Epithelial cell of prostate (primary cell): ENCODE measurements around the gene ZNF263.

Experiments
- DNase-seq: peaks from one replicate; pipeline ENCODE4 v3.0.0-alpha.2; 2011; ENCODE audit warnings: low read depth, low spot score
- H3K27ac ChIP-seq: fragments of 450-650 bp; 2 replicates; pipeline ENCODE4 v1.5.1; 2017; ENCODE audit warnings: mild to moderate bottlenecking

ZNF263 gene

DNA sequence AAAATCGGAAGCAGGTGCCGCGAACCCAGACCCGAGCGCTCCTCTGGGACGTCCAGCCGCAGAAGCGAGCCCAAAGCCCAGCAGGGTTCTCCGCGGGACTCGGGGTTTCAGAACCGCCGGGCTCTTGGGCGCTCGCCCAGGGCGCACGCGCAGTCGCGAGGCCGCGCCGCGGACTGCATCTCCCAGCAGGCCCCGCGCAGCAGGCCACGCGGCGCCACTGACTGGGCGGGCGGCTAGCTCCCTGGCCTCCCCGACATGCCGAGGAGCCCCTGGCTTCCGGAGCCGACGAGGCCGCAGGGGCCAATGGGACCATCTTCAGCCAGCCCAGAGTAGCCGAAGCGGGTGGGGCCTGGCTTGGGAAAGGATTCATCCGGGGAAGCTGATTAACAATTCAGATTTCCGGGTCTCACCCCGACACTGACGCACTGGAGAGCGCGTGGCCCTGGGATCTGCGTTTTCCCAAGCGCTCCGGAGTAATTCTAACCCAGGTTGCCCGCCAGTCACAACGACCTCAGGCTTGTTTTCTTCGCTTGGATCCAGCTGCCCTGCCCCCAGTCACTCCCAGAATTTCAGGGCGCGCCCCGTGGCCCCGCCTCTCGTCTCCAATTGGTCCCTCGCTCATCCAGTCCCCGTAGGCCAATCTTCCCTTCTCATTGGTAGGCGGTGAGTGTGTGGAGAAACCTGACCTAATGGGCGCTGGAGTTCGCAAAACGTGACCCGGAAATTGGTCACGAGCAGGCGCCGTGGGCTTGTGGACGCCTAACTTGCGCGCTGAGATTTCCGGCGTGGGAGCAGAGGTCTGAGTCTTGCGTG, at the start of gene ZNF263:
Gene ZNF263 (plus strand): TSS at position 762 of the 813 bp plus-strand sequence. CDS start 328 bp downstream, outside the sequence.
- peak within 1 kb of the TSS; percentile 99 for H3K27ac ChIP-seq
- peak; percentile 92 for DNase-seq

- no peak for DNase-seq
- peak overlapping the region; percentile 86 for H3K27ac ChIP-seq
Observed at GRCh38 chr16:3234543-3234856, 48.8 kb upstream of the ZNF263 start.

DNA sequence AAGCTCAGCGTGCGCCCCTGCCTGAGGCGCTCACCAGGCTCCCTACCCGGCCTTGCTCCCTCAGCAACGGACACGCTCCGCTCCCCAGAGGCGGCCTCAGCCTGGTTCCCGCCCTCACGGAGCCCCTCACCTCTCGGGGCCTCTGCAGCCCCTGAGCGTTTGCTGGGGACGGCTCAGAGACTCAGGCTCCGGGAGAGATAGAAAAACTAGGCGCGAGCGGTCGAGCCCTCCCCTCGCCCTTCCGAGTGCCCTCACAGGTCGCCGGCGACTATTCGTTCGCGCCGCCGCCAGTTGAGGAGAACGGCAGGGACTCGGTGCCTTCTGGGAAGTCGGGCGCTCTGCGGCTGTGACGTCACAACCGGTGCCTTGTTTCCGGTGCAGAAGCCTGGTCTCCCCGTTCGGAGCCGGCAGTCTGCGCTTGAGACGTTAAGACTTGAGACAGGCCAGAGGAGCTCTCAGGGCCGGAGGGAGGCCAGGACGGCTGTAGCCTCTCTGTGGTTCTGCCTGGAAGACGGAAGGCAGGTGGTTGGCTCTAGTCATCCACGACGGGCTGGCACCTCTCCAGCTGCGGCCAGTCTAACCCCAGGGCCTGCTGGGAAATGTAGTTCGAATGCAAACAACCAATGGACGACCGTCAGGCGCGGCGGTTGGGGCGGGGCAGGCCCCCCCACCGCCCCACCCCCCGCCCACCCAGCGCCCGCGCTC, 48.3 kb upstream of the ZNF263 start, which contains the start of gene ZNF200:
Gene ZNF200 (minus strand): TSS at position 302 of the 705 bp plus-strand sequence. CDS start 1,403 bp downstream, outside the sequence.
- peak within 1 kb of the TSS; percentile 86 for H3K27ac ChIP-seq
- peak; percentile 71 for DNase-seq

DNA sequence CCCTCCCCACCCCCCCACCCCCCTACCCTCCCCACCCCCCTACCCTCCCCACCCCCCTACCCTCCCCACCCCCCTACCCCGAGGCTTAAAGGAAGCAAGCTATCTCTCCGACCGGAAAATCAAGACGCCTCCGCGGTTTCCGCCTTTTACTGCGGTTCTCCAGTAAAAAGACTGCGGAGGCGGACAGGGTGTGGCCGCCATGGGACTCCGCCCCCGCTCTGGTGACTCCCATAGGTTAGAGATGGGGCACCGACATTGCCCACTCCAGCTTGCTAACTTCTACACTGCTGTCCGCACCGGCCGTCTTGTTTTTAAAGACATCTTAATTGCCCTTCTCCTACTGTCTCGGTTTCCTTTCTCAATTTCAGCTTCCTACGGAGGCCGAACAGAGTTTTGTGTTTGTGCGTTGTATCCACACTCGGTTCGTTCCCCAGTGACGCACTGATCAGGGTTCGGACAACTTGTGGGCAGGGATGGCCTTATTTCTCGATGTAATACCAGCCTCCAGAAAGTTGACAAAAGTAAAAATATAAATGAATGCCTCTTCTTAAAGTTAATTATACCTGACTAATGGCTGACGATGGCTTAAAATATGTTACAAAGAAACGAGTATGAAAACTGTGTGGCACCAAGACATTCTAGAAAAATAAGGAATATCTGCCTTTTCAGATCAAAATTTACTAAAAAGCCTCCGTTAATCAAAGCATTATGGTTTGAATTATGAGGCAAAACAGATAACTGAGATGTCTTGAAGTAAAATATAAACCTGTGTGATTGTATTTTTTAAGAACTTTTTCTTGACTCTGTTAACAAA, 47.2 kb upstream of the ZNF263 start:
- no peak overlapping the region for H3K27ac ChIP-seq
- no peak for DNase-seq

DNA sequence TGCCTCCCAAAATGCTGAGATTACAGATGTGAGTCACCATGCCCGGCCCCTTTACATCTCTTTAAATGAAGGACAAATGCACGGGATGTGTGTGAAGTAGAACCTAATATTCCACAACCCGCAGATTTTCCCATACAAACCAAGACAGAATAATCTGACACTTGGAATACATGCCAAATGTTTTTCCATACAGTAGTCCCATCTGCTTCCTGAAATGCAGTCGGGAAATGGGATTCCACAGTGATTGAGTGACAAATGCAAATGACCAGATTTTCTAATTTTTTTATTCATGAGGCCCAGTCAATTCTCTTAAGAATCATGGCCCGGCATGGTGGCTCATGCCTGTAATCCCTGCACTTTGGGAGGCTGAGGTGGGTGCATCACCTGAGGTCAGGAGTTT, 41.5 kb upstream of the ZNF263 start:
- H3K27ac ChIP-seq = no peak overlapping the region
- DNase-seq = no peak

- no peak overlapping the region for H3K27ac ChIP-seq
- no peak for DNase-seq
Observed at GRCh38 chr16:3242709-3243108, 40.6 kb upstream of the ZNF263 start.

DNA sequence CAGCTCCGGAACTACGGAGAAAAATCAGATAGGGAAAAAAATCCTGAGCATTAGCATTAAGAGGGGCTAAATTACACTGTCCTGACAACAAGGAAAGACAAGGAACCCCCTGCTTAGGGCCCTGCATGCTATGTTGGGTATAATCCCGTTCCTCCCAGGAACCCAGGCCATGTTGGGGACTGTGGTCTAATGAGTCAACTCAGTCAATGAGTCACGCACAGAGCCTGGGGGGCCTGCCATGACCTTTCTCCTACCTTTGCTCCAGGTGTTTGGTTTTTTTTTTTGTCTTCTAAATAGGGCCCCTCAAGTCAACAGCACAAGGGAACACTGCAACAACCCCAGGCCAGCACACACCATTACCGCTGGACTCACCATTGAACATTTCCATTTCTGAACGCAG, 39.4 kb upstream of the ZNF263 start:
- no peak for DNase-seq
- no peak overlapping the region for H3K27ac ChIP-seq

DNA sequence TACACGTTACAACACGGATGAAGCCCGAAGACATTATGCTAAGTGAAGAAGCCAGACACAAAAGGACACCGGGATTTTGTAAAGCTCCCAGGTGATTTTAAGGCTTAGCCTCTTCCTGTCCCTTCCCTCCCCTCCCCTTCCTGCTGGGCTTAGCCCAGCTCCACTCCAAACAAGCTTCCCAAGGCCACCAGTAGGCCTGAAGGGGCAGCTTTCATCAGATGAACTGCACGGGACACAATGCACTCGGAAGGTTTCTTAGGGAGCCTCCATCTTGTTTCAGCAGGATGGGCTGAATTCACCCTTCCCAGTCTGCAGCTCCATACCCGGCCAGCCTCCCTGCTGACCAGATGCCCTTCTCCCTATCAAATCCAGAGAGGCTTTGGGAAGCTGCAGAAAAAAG, 37.3 kb upstream of the ZNF263 start:
- no peak overlapping the region for H3K27ac ChIP-seq
- DNase-seq = no peak

DNA sequence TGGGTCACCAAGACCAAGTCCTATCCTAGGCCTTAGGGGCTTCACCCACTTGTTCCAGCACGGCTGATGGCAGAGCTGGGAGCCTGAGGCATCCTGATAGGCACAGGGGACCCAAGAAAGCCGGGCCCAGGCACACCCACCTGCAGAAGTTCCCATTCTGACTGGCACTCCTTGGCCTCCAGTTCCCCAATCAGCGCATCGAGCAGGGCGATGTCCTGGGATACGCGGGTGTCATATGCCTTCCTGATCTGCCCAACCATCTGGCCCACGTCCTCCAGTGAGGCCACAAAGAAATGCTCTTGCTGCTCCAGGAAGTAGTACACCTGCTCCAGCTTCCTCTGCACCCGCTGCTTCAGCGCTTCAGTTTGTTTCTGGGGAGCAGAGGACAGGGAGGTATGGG, 36.4 kb upstream of the ZNF263 start:
- no peak for DNase-seq
- H3K27ac ChIP-seq = no peak overlapping the region

DNA sequence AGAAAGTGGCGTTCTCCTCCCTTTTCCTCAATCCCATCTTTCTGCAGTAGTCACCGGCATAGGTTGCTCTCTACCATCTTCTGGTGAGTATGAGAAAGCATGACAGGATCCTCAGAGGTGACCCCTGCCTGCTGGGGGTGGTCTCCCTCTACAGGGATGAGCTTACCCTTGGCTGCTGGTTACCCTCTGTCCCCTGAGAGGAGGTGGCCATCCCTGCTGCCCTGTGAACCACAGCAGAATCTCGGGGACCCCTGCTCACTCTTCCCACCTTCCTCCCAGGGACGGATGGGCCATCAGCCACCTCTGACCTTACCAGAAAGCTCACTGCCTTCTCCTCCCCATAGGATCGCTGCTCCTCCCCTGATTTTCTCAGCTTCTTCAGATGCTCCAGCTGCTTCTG, 34.7 kb upstream of the ZNF263 start:
- H3K27ac ChIP-seq = no peak overlapping the region
- no peak for DNase-seq

DNA sequence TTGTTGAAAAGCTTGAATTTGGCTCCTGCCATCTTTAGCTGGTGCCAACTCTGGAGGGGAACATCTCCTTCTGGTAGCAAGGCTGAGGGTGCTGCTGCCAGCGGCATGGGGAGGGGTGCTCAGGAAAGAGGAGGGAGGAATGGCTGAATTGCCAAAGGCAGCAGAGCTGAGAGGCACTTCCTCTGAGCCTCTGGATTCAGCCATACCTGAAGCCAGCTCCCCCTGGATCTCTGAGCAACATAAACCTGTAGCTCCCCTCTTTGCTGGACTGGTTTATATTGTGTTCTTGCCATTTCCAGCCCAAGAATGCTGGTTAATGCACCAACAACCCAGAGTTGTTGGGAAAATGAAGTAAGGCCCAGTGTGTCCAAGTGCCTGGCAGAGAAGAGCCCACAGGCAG, 34.3 kb upstream of the ZNF263 start:
- no peak for DNase-seq
- no peak overlapping the region for H3K27ac ChIP-seq

DNA sequence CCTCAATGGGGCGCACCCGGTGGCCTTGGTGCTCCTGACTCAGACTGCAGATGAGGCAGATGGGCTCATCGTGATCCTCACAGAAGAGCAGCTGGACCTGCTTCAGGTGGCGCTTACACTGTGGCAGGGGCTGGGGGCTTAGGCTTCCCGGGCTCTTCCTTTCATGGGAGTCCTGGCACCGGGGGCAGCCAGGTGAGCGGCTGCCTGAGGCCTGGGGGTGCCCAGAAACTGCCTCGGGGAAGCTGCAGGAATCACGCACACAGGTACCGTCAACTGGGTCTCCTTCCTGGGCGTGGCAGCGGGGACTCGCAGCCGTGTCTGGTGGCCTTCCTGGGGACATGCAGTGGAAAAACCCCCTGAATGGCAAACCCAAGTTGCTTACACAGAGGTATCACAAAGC, 33.8 kb upstream of the ZNF263 start:
- DNase-seq = no peak
- no peak overlapping the region for H3K27ac ChIP-seq

DNA sequence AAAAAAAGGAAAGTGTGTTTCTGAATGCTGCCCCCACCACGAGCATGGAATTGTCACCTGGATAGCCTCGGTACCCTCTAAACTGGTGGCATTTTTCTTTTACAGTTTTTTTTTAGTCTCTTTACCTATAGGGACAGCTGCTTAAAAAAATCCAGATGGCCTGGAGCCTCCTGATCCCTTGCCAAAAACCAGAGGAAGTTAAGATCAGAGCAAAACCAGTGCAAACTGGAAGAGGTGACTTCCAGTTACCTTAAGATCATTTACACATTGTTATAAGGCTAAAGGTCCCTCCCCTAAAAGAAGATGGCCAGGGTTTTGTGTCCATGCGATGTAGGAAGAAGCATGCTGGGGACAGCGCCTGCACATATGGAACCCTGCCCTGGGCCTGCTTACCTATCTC, 30.3 kb upstream of the ZNF263 start:
- DNase-seq = no peak
- H3K27ac ChIP-seq = no peak overlapping the region

- H3K27ac ChIP-seq = no peak overlapping the region
- DNase-seq = no peak
Observed at GRCh38 chr16:3254309-3254708, 29.0 kb upstream of the ZNF263 start.

DNA sequence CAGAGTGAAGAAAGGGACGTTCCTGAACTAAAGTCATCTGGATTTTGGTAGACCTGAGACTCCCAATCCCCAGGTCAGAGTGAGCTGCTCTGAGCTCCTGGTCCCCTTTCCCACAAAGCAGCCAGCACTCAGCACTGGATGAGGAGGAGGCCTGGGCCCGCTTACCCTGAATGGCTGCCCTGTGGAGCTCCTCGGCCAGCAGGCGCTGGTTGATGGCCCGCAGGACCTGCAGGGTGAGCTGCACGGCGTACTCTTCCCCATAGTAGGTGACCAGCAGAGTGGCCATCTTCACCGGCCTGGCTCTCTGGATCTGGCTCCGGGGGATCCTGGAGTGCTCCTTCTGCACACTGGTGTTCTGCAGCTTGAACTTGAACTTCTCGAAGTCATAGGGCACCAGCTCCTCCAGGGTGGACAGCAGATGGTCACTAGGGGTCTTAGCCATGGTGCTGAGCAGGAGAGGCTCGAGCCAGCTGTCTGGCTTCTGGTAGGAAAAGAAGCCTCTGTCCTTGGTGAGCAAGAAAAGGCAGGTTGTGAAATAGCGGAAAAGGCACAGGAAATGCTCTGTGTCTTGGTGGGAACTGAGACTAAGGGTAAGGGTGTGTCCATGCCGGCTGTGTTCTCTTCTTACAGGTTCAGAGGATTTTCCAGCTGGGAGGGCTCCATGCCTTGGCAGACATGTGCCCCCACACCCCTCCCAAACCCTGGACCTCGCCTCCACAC, 27.0 kb upstream of the ZNF263 start, which contains the start of gene MEFV:
Gene MEFV (minus strand): TSS at position 488 of the 720 bp plus-strand sequence. CDS start 46 bp downstream, at position 442.
- H3K27ac ChIP-seq = no peak within 1 kb of the TSS
- DNase-seq = no peak

DNA sequence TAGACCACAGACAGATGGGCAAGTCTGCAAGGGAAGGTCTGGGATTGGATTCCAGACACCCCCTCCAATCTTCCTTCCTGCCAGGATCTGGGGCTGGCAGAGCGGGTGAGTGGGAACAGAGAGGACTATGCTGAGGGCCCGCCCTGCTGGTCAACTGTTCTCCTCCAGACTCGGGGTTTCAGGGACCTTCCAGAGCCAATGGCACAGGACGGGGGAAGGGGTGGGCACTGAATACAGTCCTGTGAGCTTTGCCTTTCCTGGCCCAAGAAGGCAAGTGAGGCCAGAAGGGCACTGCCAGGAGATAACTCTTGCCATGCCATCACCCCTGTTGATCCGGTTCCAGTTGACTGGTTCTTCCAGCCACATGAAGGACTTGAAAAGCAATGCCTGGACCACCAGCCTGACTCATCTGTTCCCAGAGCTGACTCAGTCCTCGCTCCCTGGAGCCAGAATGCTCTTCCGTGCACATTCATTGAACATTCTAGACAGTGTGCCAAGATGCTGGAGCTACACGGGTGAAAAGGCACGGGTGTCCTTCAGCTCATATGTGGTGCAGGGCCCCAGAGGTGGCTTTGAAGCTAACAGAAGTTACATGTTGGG, 26.3 kb upstream of the ZNF263 start:
- no peak overlapping the region for H3K27ac ChIP-seq
- DNase-seq = no peak

DNA sequence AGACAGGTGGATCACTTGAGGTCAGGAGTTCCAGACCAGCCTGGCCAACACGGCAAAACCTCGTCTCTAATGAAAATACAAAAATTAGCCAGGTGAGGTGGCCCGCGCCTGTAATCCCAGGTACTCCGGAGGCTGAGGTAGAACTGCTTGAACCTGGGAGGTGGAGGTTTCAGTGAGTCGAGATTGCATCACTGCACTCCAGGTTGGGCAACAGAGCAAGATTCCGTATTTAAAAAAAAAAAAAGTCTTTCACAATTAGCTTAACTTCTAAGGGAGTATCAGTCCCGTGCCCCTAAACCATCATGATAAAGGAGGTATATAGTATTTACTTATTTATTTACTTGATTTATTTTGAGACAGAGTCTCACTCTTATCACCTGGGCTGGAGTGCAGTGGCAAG, 23.5 kb upstream of the ZNF263 start:
- H3K27ac ChIP-seq = no peak overlapping the region
- no peak for DNase-seq

GRCh38 chr16:3262517-3262916, 20.8 kb upstream of the ZNF263 start:
- H3K27ac ChIP-seq = no peak overlapping the region
- DNase-seq = no peak

DNA sequence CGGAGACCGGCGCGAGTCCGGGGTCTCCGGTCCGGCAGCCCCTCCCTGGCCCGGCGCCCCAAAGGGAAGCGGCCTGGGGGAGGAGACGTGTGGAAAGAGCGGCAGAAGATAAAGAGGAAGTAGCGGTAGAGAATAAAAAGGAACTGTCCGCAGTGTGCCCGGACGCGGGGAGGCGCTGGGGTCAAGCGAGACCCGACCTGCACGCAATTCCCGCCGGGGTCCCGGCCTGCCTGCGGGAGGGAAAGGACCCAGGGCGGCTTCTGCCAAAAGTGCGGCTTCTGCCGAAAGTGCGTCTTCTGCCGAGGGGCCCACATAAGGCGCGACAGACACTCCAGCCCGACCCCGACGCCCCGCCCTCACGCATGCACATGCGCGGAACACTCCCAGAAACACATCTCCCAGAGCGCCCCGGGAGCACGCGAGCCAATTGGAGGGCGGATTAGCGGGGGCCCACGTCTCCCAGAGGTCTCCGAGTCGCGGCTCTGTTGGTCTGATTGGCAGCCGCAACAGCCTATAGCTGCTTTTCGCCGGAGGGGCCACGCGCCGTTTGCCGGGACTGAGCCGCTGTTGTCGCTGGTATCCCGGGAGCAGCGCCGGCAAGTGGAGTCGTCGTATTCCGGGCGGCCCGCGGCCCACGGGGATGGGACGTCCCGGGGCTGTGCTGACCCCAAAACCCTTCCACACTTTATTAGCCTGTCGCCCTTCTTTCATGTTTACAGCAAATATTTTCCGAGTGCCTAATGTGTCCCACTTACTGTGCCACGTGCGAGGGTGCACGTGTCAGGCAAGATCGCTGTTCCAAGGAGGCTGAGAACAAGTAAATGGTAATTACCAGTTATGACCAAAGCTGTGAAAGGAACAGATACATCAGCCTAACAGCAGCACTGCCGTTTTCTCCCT, 18.9 kb upstream of the ZNF263 start:
- H3K27ac ChIP-seq = peak overlapping the region; percentile 74
- peak; percentile 90 for DNase-seq
